ENCODE measurements around the gene LEMD1.

- TF ChIP-seq CTCF (IDR thresholded peaks at IDR 0.05), result no peak
- TF ChIP-seq POLR2A (IDR thresholded peaks at IDR 0.05), result no peak
Observed at GRCh38 chr1:205376739-205377138, 45.1 kb downstream of the LEMD1 start.
